GM19395 (cell line): ENCODE measurements around the gene DDC.
"Not testable (repeated sequence)": the region's sequence is repeated elsewhere in the genome, so short reads cannot be mapped to it uniquely, and the experiment has no call there.

Experiments
- ATAC-seq: cut with Tn5 transposase; IDR thresholded peaks from one replicate; pipeline ENCODE4 v1.9.1; 2021; ENCODE audit warnings: mild to moderate bottlenecking, moderate library complexity; ENCODE audit not compliant: unreplicated experiment

The DDC gene

GRCh38 chr7:50529093-50529862 lies 35.9 kb downstream of the DDC start:
- ATAC-seq = no peak

DNA sequence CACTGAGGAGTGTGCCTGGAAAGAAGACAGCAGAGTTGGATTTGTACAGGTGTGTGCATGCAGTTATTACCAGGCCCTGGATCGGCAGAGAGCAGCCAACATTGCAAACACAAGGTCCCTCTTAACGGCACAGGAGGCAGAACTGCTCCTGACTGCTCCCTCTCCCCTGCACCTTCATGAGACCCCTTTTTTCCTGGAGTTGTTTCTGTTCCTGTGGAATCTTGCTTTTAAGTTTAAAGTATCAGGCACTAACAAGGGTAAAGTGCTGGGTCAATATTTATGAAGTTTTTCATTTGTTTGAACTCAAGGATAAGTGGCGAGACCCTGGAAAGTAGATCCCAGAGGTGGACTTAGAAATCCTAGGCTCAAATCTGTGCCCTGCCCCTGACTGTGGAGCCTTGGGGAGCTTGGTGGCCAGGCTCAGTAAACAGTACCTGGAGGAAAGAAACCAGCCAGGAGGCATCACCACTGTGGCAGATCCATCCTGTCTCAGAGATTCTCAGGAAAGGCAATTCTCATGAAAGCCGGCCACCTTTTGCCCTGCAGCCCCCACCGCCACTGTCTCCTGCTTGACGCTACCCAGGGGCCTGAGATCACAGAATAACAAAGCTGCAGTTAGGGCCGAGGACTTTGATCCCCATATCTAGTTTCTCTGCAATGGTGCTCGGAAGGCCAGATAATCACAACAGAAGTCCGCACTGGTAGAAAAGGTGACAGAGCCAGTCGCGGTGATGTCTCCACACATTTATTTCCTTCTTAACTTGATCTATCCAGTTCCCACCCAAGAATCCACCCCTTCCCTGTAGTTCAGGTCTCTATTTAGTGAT lies 36.7 kb downstream of the DDC start:
- ATAC-seq = no peak

DNA sequence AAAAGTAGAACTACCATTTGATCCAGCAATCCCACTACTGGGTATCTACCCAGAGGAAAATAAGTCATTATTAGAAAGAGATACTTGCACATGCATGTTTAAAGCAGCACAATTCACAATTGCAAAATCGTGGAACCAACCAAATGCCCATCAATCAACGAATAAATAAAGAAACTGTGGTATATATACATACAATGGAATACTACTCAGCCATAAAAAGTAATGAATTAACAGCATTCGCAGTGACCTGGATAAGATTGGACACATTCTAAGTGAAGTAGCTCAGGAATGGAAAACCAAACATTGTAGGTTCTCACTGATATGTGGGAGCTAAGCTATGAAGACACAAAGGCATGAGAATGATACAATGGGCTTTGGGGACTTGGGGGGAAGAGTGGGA lies 45.9 kb downstream of the DDC start:
- not testable (repeated sequence) for ATAC-seq

DNA sequence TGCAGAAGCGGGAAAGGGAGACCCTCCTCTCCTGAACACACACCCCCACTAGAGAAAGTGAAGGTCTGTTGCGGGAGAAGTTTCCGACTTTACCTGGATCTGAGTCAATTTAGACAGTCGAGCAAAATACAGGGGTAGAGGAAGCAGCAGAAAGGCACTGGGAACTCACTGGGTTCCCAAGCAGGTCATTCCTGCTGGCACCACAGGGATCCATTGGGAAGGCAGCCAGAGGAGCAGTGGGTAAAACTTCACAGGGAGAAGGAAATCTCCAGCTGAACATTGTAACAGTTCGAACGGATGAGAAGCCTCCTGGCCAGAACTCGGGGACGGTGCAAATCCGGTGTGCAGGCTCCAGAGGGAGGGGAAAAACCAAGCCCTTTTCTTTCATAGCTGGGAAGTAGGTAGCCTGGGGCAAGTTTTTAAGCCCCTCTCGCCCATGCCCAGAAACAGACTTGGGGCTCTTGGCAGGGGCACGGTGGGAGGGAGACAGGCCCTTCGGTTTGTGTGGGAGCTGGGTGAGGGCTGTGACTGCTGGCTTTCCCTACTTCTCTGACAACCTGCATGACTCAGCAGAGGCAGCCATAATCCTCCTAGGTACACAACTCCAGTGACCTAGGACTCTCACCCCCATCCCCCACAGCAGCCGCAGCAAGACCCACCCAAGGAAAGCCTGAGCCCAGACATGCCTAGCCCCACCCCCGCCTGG lies 51.9 kb downstream of the DDC start:
- ATAC-seq = no peak

DNA sequence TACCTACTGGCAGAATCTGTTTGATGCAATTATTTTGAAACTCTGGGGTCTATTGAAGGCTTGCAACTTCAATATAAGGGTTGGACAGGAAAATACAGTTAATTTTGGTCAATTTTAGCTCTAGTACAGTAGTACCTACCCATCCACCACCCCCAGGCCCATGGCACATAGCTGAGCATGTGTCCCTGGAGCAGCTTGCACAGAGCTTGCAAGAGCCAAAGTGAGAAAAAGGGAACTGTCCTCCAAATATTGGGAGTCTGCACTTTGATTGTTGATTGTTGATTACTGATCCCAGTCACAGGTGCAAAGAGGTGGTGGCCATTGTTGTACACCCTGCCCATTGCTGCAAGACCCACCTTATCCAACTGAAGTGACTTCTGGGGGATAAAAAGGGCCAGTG lies 52.8 kb downstream of the DDC start:
- ATAC-seq = no peak

DNA sequence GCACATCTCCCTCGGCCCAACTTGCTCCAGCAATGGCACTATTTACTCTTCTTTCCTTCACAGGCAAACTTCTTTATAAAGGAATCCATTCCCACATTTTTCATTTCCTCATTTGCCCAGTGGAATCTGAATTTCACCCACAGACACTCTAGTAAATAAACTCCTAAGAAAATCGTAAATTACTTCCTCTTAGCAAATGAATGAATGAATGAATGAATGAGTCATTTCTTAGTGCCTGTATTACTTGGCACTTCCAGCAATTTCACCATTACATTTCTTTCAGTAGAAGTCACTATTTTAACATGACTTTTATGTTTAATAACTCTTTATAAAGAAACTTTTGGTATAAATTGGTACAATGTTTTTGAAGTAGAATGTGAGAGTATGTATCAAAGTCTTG lies 55.7 kb downstream of the DDC start:
- ATAC-seq = no peak

DNA sequence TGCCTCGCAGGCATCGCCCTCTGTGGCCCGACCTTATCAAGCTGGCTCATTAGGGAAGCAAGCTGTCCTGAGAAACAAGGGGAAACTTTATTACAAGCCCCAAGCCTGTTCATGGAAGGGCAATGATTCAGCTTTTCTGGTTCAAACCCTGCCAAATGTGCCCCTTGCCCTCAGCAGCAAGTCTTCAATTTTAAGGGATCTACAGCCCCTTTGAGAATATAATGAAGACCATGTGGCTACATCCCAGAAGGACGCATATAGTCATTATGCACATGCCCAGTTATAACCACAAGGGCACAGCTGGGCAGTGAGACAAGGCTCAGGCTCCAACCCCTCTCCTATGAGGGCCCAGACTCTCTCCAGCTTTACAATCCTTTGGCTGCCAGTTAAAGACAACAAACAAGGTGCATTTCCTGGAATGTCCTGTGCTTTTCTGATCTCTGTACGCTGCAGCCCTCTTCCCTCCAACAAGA lies 56.7 kb downstream of the DDC start:
- no peak for ATAC-seq

DNA sequence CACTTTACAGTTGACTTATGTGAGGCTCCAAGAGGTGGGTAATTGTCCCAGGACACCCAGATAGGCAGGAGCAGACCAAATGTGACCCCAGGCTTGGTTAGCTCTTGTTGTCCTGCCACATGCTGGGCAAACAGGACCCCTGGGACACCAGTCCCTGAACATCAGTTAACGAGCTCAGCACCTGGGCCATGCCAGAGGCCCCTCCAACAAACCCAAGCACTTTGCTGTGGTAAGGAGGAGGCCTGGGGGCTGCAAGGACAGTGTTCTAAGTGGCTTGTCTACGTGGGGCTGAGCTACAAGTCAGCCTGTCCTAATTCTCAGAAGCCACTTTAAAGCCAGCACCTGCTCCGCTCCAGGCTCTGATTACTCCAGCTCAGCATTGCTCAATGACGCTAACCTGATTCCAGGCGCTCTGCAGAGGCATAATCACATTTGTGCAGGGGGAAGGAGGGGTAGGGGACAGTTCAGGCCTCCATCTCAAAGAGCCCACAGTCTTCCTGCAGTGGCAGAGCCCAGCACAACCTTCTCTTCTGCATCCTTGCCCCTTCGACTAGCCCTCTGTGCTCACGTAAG lies 57.2 kb downstream of the DDC start:
- no peak for ATAC-seq

GRCh38 chr7:50505553-50506210 lies 59.5 kb downstream of the DDC start:
- ATAC-seq = no peak

- ATAC-seq = no peak
These were observed 60.3 kb downstream of the DDC start for GRCh38 chr7:50504646-50505546.

DNA sequence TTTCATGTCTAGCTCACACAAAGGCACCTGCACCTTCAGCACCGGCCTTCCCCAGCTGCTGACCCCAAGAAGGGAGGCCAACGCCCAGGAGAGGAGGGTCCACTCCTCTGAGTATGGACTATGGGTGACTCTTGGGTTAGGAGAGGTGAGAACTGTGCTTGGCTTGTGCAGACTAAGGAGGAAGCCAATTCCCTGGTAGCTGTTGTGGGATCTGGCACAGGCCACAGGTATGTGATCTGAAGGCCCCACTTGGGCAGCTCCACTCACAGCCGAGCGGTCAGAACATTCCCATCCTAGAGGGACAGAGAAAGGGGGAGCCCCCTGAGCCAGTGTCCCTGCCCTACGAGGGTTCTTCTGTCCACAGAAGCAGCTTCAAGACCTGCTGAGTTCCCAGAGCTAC lies 62.3 kb downstream of the DDC start:
- ATAC-seq = no peak

- ATAC-seq = no peak
These were observed 63.1 kb downstream of the DDC start for GRCh38 chr7:50502001-50502684.

- ATAC-seq = no peak
These were observed 66.1 kb downstream of the DDC start for GRCh38 chr7:50499092-50499491.

DNA sequence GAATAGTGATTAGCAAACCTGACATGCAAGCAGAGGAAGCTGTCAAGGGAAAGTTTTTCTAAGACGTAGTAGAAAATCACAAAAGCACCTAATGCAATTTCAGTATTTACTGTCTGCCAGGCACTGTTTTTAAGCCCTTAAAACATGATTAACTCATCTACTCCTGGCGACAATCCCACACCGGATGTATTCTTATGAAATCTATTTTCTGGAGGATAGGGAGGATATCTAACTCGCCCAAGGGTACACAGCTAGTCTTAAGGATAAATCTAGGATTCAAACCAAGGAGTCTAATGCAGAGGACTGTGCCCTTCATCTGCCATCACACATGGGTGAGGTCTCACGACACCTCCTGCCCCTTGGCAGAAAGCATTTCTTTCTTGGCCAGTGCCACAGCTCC lies 67.2 kb downstream of the DDC start:
- ATAC-seq = no peak

GRCh38 chr7:50497068-50497642 lies 68.0 kb downstream of the DDC start:
- ATAC-seq = no peak

DNA sequence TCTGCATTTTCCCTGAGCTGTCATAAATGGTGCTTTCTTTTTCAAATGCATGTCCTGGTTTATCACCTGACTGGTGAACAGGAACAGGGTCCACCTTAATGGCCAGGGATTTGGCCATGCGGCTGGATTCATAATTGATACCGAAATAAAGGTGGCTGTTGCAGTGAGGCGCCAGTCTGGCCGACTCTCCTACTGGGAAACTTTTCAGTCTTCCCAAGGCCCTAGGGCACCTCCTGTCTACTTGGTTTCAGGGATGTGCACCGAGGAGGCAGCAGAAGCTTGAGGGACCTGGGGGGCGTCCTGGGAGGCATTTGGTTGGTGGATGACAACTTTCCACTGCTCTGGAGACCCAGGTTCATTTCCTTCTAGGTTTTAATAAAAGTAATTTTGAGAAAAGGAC lies 68.6 kb downstream of the DDC start:
- ATAC-seq = no peak

DNA sequence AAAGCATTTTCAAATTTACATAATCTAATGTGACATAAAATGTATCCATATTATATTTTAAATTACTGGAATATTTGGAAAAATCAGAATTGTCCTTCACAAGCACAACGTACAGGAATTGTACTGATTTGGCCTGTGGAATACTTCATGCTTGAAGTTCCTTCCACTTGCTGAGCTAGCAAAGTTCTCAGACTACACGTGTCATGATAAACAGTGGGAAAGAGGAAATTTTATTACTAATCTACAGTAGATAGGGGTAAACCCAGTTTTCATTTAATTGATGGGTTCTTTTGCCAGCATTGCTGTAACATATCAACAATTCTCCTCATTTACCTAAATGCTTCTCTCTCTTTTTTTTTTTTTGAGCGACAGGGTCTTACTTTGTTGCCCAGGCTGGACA lies 69.5 kb downstream of the DDC start:
- no peak for ATAC-seq

DNA sequence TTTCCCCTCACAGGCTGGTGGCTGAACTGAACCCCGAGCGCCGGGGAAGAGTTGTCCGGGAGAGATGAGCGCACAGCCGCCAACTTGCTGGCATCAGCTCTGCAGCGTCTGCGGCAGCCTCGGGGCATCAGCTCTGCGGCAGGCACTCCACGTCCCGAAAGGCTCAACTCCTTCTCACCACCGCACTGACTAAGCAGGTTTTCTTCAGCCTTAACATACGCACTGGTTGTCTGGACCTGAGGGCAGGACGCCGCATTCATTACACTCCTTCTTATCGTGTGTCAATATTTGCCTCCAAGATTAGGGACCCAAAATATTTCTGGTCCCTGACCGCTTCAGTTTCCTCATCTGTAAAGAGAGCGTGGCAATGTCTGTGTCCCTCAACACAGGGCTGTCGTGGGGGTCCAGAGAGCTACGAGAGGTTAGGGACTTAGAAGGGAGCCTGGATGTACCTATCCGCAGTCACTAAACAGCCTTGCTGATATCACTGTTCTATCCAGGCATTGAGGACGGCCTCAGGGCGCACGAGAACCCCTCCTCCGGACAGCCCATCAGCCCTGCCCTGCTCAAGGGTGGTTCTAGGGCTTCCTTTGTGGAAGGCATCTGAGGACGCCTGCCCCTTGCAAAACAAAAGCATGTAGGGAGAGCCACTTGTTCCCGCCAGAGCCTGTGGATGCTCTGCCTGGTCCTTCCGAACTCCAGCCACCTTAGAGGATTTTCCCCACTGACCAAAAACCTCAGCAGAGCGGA lies 72.3 kb downstream of the DDC start:
- no peak for ATAC-seq
